PC-9 (cell line): ENCODE data around the gene PI4KA. TPM values are rescaled to one million over a fixed set of nuclear protein-coding genes. Genes with fewer than 3 reads are reported as not detected.
"Not testable (repeated sequence)": the region's sequence is repeated elsewhere in the genome, so short reads cannot be mapped to it uniquely, and the experiment has no call there.

Source experiments
- BruUV-seq: library from RNA; stranded (reverse); fragments of 400-500 nt; replicated peaks from 2 replicates; lab custom pipeline; 2021; lab: Mats Ljungman, UMichigan
- CTCF ChIA-PET: fragments of 300-600 bp; sonication (Branson Sonifier 250); formaldehyde crosslinking; loops from one replicate; lab custom pipeline; 2022; ENCODE audit warnings: antibody characterized with exemption; lab: Charles Lee
- POLR2A ChIA-PET: fragments of 300-600 bp; sonication (Branson Sonifier 250); formaldehyde crosslinking; loops from one replicate; lab custom pipeline; 2022; ENCODE audit warnings: antibody characterized with exemption; ENCODE audit not compliant: unreplicated experiment; lab: Charles Lee
- DNase-seq, 2 experiments: peaks; one replicate each; pipeline versions ENCODE4 v3.0.0 to v3.0.0-alpha.2; 2015 to 2022; ENCODE audit warnings: mixed read lengths in 1 of 2
- H2AFZ ChIP-seq: fragments of 200-600 bp; sonication (generic); 2 replicates; pipeline ENCODE4 v1.8.1; 2017; ENCODE audit warnings: antibody characterized with exemption
- H3F3A ChIP-seq: fragments of 200-600 bp; sonication (generic); 2 replicates; pipeline ENCODE4 v1.8.1; 2017; ENCODE audit warnings: antibody characterized with exemption, mild to moderate bottlenecking, low read depth; ENCODE audit not compliant: insufficient read depth
- H3K27ac ChIP-seq: fragments of 200-600 bp; sonication (generic); 2 replicates; pipeline ENCODE4 v1.6.1; 2016; ENCODE audit warnings: mixed run types
- H3K27me3 ChIP-seq: fragments of 200-600 bp; sonication (generic); 2 replicates; pipeline ENCODE4 v1.6.1; 2016; ENCODE audit warnings: low read depth, mixed run types; ENCODE audit not compliant: insufficient read depth
- H3K36me3 ChIP-seq: fragments of 200-600 bp; sonication (generic); 2 replicates; pipeline ENCODE4 v1.6.1; 2016; ENCODE audit warnings: low read depth, mixed run types
- H3K4me1 ChIP-seq: fragments of 200-600 bp; sonication (generic); replicated peaks from 2 replicates; pipeline ENCODE4 v1.6.1; 2016; ENCODE audit warnings: mixed run types; ENCODE audit not compliant: insufficient read depth
- H3K4me2 ChIP-seq: fragments of 200-600 bp; sonication (generic); 2 replicates; pipeline ENCODE4 v1.6.1; 2017; ENCODE audit warnings: mixed run types
- H3K4me3 ChIP-seq: fragments of 200-600 bp; sonication (generic); 2 replicates; pipeline ENCODE4 v1.6.1; 2016; ENCODE audit warnings: mixed run types
- H3K79me2 ChIP-seq: fragments of 200-600 bp; sonication (generic); 2 replicates; pipeline ENCODE4 v1.6.1; 2017; ENCODE audit warnings: low read depth, mixed run types
- H3K9me2 ChIP-seq: fragments of 200-600 bp; sonication (generic); 2 replicates; pipeline ENCODE4 v1.8.1; 2017; ENCODE audit warnings: mild to moderate bottlenecking; ENCODE audit not compliant: insufficient read depth
- H3K9me3 ChIP-seq: fragments of 200-600 bp; sonication (generic); 2 replicates; pipeline ENCODE4 v1.8.1; 2016; ENCODE audit warnings: low read depth; ENCODE audit not compliant: insufficient read depth
- H4K20me1 ChIP-seq: fragments of 200-600 bp; sonication (generic); 2 replicates; pipeline ENCODE4 v1.8.1; 2017; ENCODE audit not compliant: insufficient read depth
- CTCF ChIP-seq: fragments of 200-600 bp; sonication (generic); conservative IDR thresholded peaks from 2 replicates; pipeline ENCODE4 v1.6.1; 2017; ENCODE audit warnings: mixed run types, antibody characterized with exemption, mild to moderate bottlenecking, moderate library complexity
- EZH2 ChIP-seq: fragments of 200-600 bp; sonication (generic); IDR thresholded peaks from 2 replicates; pipeline ENCODE4 v1.8.0; 2017; ENCODE audit warnings: antibody characterized with exemption, low read depth
- intact Hi-C: fragments of 100-400 bp; cut with micrococcal nuclease; formaldehyde crosslinking; loops from one replicate; pipeline ENCODE4 v1.10.0; 2022; ENCODE audit not compliant: unreplicated experiment
- total RNA-seq: library from RNA; stranded (reverse); gene quantifications from 2 replicates; pipeline ENCODE4 v1.2.3, GENCODE V29; 2021

The PI4KA gene
- total RNA-seq, 1 experiment from 2014 or later: 27.9 TPM

GRCh38 chr22:20720692-20721408 lies 137.8 kb downstream of the PI4KA start:
- Histone ChIP-seq H3K9me2 (no peaks in the 10 kb centered on the region), H3K27ac (no peak overlapping the region), H4K20me1 (no peaks in the 10 kb centered on the region), H3K4me2 (no peak overlapping the region), H2AFZ (no peak overlapping the region), H3K27me3 (no peaks in the 10 kb centered on the region), H3F3A (no peaks in the 10 kb centered on the region), H3K4me1 (no peaks in the 10 kb centered on the region), H3K36me3 (no peaks in the 10 kb centered on the region), H3K4me3 (no peak overlapping the region), H3K79me2 (no peaks in the 10 kb centered on the region), H3K9me3 (no peaks in the 10 kb centered on the region)
- BruUV-seq: no TSS peak
- DNase-seq: no peak
- ChIA-PET POLR2A (no interaction called here), CTCF (no interaction called here)
- no peak for TF ChIP-seq CTCF
- TF ChIP-seq EZH2: no peak
- intact Hi-C loops: no loop called here

- H3K4me1 ChIP-seq, H4K20me1 ChIP-seq, H3K4me3 ChIP-seq, H3K27me3 ChIP-seq, H3K4me2 ChIP-seq, H2AFZ ChIP-seq, H3K9me3 ChIP-seq, intact Hi-C loops, CTCF ChIA-PET, H3K79me2 ChIP-seq, H3K27ac ChIP-seq, DNase-seq, H3K36me3 ChIP-seq, POLR2A ChIA-PET, H3F3A ChIP-seq, H3K9me2 ChIP-seq, BruUV-seq: not testable (repeated sequence)
Measured at GRCh38 chr22:20718727-20719126, 139.9 kb downstream of the PI4KA start.

GRCh38 chr22:20717981-20718380 lies 140.6 kb downstream of the PI4KA start:
- DNase-seq, H3F3A ChIP-seq, CTCF ChIA-PET, H3K4me2 ChIP-seq, H3K4me3 ChIP-seq, H3K27me3 ChIP-seq, BruUV-seq, H3K4me1 ChIP-seq, H2AFZ ChIP-seq, H3K9me2 ChIP-seq, H3K9me3 ChIP-seq, H3K79me2 ChIP-seq, H3K27ac ChIP-seq, H3K36me3 ChIP-seq, H4K20me1 ChIP-seq, intact Hi-C loops, POLR2A ChIA-PET: not testable (repeated sequence)

- H3K9me2 ChIP-seq, H3K9me3 ChIP-seq, H3K4me1 ChIP-seq, H3K4me2 ChIP-seq, BruUV-seq, POLR2A ChIA-PET, H3K27ac ChIP-seq, H3K79me2 ChIP-seq, H3K36me3 ChIP-seq, H3K27me3 ChIP-seq, H2AFZ ChIP-seq, H3F3A ChIP-seq, H4K20me1 ChIP-seq, CTCF ChIA-PET, DNase-seq, H3K4me3 ChIP-seq, intact Hi-C loops: not testable (repeated sequence)
Measured at GRCh38 chr22:20717213-20717866, 141.3 kb downstream of the PI4KA start.

GRCh38 chr22:20713116-20713515 lies 145.5 kb downstream of the PI4KA start:
- H3K27me3 ChIP-seq, DNase-seq, H3K4me1 ChIP-seq, H3K9me2 ChIP-seq, H2AFZ ChIP-seq, H3K9me3 ChIP-seq, POLR2A ChIA-PET, H3K4me3 ChIP-seq, H3K36me3 ChIP-seq, H3K4me2 ChIP-seq, H3F3A ChIP-seq, H3K27ac ChIP-seq, BruUV-seq, H4K20me1 ChIP-seq, intact Hi-C loops, H3K79me2 ChIP-seq, CTCF ChIA-PET: not testable (repeated sequence)

- CTCF ChIA-PET, DNase-seq, POLR2A ChIA-PET, H3K4me1 ChIP-seq, H3K9me3 ChIP-seq, H3K9me2 ChIP-seq, intact Hi-C loops, H3K4me2 ChIP-seq, H3K27ac ChIP-seq, H3K4me3 ChIP-seq, H3K27me3 ChIP-seq, H4K20me1 ChIP-seq, H3K79me2 ChIP-seq, H3F3A ChIP-seq, BruUV-seq, H3K36me3 ChIP-seq, H2AFZ ChIP-seq: not testable (repeated sequence)
Measured at GRCh38 chr22:20709966-20710365, 148.6 kb downstream of the PI4KA start.
